ENCODE data around the gene BICRAL. TPM values are rescaled to one million over a fixed set of nuclear protein-coding genes. Genes with fewer than 3 reads are reported as not detected.
A peak's percentile ranks its signal among the peaks of the same experiment; 100 is the strongest.

The BICRAL gene
- total and polyA plus RNA-seq, 9 of the 15 experiments (the other 6 are each of a cell fraction or from before 2014, with no cell fraction given), result 1.2 to 11.9 (median 5.6) TPM

DNA sequence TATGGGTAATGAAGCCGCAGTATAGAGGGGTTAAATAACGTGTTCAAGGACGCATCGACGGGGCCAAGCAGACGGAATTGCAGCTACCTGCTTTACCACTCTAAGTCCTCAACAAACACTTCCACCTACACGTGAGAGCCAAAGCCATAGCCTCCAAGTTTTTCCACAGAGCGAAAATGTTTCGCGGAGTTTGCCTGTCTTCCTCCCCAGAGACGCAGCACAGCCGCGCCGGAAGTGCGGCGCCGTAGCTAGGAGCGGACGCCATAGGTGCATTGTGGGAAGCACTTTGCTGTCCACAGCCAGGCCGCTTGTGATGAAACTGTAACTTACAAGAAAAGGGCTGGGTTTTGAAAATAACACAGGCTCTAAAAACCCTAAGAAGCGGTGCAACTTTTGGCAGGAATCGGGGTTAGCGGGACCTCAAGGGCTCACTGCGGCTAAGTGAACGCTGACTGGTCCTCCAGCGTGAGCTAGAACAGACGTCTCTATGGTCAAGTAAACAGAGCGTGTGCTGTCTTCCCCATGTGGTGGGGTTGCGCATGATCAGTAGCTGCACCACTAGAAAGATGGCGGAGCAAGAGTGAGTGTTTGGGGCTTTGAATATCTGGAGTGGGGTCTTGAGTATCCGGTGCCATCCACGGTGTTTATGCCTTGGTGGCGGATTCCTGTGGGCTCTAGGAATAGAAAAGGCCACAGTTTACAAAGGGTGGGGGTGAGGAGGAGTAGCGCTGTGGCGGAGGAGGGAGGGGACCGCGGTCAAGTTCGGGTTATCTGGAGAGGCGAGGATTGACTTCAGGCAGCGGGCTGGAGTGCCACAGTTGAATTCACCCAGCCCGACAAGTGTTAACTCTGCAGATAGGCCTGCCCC is 97.8 kb downstream of the BICRAL start, which contains the start of gene RPL7L1 (continued):
- TF ChIP-seq, protein P1, sequence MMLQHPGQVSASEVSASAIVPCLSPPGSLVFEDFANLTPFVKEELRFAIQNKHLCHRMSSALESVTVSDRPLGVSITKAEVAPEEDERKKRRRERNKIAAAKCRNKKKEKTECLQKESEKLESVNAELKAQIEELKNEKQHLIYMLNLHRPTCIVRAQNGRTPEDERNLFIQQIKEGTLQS (IDR thresholded peaks at IDR 0.05), result no peak
- TF ChIP-seq, protein P1 (CRISPR knock-in tag; conservative IDR thresholded peaks at IDR 0.05), result peak; percentile 74; the same call in 1 of the 2 replicates
- TF ChIP-seq HMG20A (CRISPR knock-in tag; conservative IDR thresholded peaks at IDR 0.05), result 0 out of 2 replicates have a peak, but pooled peaks have one; percentile 23
- 0 out of 2 replicates have a peak, but pooled peaks have one; percentile 70 for TF ChIP-seq CHCHD3 (CRISPR knock-in tag; IDR thresholded peaks at IDR 0.05)
- TF ChIP-seq RFX5 (IDR thresholded peaks at IDR 0.05; ENCODE audit: low read depth, low read length), result no peak
- TF ChIP-seq ELF1 (tag; IDR thresholded peaks at IDR 0.05), result peak; percentile 97
- no peak for TF ChIP-seq RBM34 (IDR thresholded peaks at IDR 0.05; ENCODE audit: borderline replicate concordance, insufficient read depth, low read length)
- TF ChIP-seq ZNF431 (CRISPR knock-in tag; IDR thresholded peaks at IDR 0.05), result no peak; the same call in 1 of the 2 replicates
- no peak for TF ChIP-seq TSC22D4 (tag; IDR thresholded peaks at IDR 0.05)
- TF ChIP-seq, protein P2, sequence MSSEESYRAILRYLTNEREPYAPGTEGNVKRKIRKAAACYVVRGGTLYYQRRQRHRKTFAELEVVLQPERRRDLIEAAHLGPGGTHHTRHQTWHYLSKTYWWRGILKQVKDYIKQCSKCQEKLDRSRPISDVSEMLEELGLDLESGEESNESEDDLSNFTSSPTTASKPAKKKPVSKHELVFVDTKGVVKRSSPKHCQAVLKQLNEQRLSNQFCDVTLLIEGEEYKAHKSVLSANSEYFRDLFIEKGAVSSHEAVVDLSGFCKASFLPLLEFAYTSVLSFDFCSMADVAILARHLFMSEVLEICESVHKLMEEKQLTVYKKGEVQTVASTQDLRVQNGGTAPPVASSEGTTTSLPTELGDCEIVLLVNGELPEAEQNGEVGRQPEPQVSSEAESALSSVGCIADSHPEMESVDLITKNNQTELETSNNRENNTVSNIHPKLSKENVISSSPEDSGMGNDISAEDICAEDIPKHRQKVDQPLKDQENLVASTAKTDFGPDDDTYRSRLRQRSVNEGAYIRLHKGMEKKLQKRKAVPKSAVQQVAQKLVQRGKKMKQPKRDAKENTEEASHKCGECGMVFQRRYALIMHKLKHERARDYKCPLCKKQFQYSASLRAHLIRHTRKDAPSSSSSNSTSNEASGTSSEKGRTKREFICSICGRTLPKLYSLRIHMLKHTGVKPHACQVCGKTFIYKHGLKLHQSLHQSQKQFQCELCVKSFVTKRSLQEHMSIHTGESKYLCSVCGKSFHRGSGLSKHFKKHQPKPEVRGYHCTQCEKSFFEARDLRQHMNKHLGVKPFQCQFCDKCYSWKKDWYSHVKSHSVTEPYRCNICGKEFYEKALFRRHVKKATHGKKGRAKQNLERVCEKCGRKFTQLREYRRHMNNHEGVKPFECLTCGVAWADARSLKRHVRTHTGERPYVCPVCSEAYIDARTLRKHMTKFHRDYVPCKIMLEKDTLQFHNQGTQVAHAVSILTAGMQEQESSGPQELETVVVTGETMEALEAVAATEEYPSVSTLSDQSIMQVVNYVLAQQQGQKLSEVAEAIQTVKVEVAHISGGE (CRISPR knock-in tag; IDR thresholded peaks at IDR 0.05), result peak in 2 of 3 experiments; percentile 56 to 89; a peak in 3 of 6 replicates
- TF ChIP-seq, protein P3, sequence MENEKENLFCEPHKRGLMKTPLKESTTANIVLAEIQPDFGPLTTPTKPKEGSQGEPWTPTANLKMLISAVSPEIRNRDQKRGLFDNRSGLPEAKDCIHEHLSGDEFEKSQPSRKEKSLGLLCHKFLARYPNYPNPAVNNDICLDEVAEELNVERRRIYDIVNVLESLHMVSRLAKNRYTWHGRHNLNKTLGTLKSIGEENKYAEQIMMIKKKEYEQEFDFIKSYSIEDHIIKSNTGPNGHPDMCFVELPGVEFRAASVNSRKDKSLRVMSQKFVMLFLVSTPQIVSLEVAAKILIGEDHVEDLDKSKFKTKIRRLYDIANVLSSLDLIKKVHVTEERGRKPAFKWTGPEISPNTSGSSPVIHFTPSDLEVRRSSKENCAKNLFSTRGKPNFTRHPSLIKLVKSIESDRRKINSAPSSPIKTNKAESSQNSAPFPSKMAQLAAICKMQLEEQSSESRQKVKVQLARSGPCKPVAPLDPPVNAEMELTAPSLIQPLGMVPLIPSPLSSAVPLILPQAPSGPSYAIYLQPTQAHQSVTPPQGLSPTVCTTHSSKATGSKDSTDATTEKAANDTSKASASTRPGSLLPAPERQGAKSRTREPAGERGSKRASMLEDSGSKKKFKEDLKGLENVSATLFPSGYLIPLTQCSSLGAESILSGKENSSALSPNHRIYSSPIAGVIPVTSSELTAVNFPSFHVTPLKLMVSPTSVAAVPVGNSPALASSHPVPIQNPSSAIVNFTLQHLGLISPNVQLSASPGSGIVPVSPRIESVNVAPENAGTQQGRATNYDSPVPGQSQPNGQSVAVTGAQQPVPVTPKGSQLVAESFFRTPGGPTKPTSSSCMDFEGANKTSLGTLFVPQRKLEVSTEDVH (IDR thresholded peaks at IDR 0.05; ENCODE audit: low read depth, partially characterized antibody), result peak; percentile 85
- TF ChIP-seq KAT8 (IDR thresholded peaks at IDR 0.05; ENCODE audit: low read depth), result peak; percentile 76; the same call in 1 of the 2 replicates
- no peak for TF ChIP-seq EZH2 (IDR thresholded peaks at IDR 0.05; ENCODE audit: borderline replicate concordance, low read depth, low read length)
- TF ChIP-seq HDAC2 (IDR thresholded peaks at IDR 0.05), result 0 out of 2 replicates have a peak, but pooled peaks have one; percentile 64
- TF ChIP-seq RBFOX2 (IDR thresholded peaks at IDR 0.05; ENCODE audit: low read depth, low read length), result peak; percentile 94
- no peak for TF ChIP-seq SMARCC2 (IDR thresholded peaks at IDR 0.05; ENCODE audit: low read depth)
- peak; percentile 78; the same call in 1 of the 2 replicates for TF ChIP-seq ZNF766 (CRISPR knock-in tag; conservative IDR thresholded peaks at IDR 0.05)
- TF ChIP-seq ZFX (CRISPR knock-in tag; IDR thresholded peaks at IDR 0.05), result peak; percentile 92
- no peak for TF ChIP-seq ZNF217 (CRISPR knock-in tag; IDR thresholded peaks at IDR 0.05)

Measured in K562 (cell line).